ENCODE data around the gene GRAP2.
"Not testable (repeated sequence)": the region's sequence is repeated elsewhere in the genome, so short reads cannot be mapped to it uniquely, and the experiment has no call there.

GRAP2 gene

GRCh38 chr22:39900306-39901227 lies at the start of gene GRAP2:
Gene GRAP2 (plus strand): TSS chr22:39901084. CDS start chr22:39947107, 46,023 bp downstream.
- DNase-seq (ENCODE audit: low spot score): no peak

- DNase-seq (ENCODE audit: low spot score): no peak
These were observed 49.1 kb upstream of the GRAP2 start for GRCh38 chr22:39851606-39852315.

GRCh38 chr22:39852799-39853198 lies 48.1 kb upstream of the GRAP2 start:
- no peak for DNase-seq (ENCODE audit: low spot score)

- DNase-seq (ENCODE audit: low spot score): no peak
These were observed 44.3 kb upstream of the GRAP2 start for GRCh38 chr22:39856588-39856987.

- DNase-seq (ENCODE audit: low spot score): peak; percentile 14
These were observed 40.8 kb upstream of the GRAP2 start for GRCh38 chr22:39859903-39860588.

- DNase-seq (ENCODE audit: low spot score): no peak
These were observed 32.1 kb upstream of the GRAP2 start for GRCh38 chr22:39868741-39869140.

GRCh38 chr22:39869797-39870196 lies 31.1 kb upstream of the GRAP2 start:
- DNase-seq (ENCODE audit: low spot score): not testable (repeated sequence)

GRCh38 chr22:39871008-39871798 lies 29.7 kb upstream of the GRAP2 start:
- no peak for DNase-seq (ENCODE audit: low spot score)

GRCh38 chr22:39872548-39872947 lies 28.3 kb upstream of the GRAP2 start:
- no peak for DNase-seq (ENCODE audit: low spot score)

- no peak for DNase-seq (ENCODE audit: low spot score)
These were observed 26.9 kb upstream of the GRAP2 start for GRCh38 chr22:39873965-39874364.

- not testable (repeated sequence) for DNase-seq (ENCODE audit: low spot score)
These were observed 25.6 kb upstream of the GRAP2 start for GRCh38 chr22:39875176-39875885.

- DNase-seq (ENCODE audit: low spot score): no peak
These were observed 23.6 kb upstream of the GRAP2 start for GRCh38 chr22:39877079-39877845.

GRCh38 chr22:39880722-39881121 lies 20.2 kb upstream of the GRAP2 start:
- no peak for DNase-seq (ENCODE audit: low spot score)

GRCh38 chr22:39883057-39883456 lies 17.8 kb upstream of the GRAP2 start:
- DNase-seq (ENCODE audit: low spot score): no peak

GRCh38 chr22:39889924-39890323 lies 11.0 kb upstream of the GRAP2 start:
- not testable (repeated sequence) for DNase-seq (ENCODE audit: low spot score)

GRCh38 chr22:39893526-39893925 lies 7.4 kb upstream of the GRAP2 start, which contains the start of gene ENTHD1:
Gene ENTHD1 (minus strand): TSS chr22:39893760. CDS start chr22:39887748, 6,012 bp downstream.
- DNase-seq (ENCODE audit: low spot score): no peak

GRCh38 chr22:39894554-39895092 lies 6.3 kb upstream of the GRAP2 start:
- DNase-seq (ENCODE audit: low spot score): no peak

- no peak for DNase-seq (ENCODE audit: low spot score)
These were observed 5.2 kb upstream of the GRAP2 start for GRCh38 chr22:39895682-39896081.

- DNase-seq (ENCODE audit: low spot score): no peak
These were observed 4.4 kb upstream of the GRAP2 start for GRCh38 chr22:39896313-39896996.

Data from germinal center (tissue), 1 donor.